HG02571 (cell line): ENCODE measurements around the gene TIAM2.
"Not testable (repeated sequence)": the region's sequence is repeated elsewhere in the genome, so short reads cannot be mapped to it uniquely, and the experiment has no call there.

ENCODE experiments used
- ATAC-seq: cut with Tn5 transposase; IDR thresholded peaks from one replicate; pipeline ENCODE4 v1.9.1; 2021; ENCODE audit warnings: mild to moderate bottlenecking, moderate library complexity; ENCODE audit not compliant: unreplicated experiment

Gene TIAM2

DNA sequence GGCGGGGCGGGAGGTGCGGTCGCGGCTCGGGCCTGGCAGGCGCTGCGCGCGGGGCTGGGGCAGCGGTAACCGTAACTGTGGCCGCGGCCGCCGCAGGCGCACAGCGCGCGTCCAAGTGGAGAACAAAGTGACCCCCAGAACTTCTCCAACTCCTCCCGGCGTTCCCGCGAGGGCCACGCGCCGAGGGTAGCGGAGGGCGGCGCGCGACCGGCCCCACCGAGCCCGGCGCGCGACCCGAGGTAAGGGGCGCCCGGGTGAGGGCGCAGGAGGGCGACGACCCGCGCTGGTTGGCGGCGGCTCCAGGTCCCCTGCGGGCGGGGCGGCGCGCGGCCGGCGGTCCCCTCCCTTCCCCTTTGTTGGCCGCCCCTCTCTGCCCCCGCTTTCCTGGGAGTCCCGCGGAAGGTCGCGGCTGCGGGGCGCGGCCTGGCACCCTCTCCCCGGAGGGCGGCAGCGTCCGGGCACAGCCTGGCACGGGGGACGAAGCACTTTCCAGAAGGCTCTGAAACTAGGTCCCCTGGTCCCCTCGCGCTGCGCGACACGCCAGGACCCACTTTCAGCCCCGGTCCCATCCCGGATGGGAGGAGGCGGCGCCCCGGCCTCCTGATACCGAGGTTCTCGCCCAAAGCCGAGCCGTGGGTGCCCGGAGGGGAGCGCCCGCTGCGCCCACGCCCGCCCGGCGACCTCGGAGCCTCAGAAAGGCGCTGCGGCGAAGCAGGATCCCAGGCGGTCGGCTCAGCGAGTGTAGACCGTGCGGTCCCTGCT, at the start of gene TIAM2:
Gene TIAM2, plus strand, starts transcription at position 62 of the 762 bp plus-strand sequence. CDS start 133,909 bp downstream, outside the sequence.
- ATAC-seq, result no peak

DNA sequence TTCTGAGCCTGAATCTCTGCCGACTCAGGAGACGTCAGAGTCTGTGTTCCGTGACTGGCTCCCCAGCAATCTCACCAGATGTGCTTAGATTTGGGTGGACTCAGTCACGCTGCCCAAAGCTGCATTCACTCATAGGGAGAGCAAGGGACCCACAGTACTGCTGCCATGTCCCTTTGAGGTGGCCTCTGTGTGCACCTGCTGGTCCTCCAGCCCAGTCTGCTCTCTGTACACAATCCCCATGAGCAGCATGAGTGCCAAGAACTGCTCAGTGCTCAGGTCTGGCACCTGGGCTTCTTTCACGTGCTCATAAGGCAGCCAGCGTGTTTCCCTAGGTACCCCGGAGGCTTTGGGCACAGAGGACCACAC, 44.2 kb upstream of the TIAM2 start:
- no peak for ATAC-seq

DNA sequence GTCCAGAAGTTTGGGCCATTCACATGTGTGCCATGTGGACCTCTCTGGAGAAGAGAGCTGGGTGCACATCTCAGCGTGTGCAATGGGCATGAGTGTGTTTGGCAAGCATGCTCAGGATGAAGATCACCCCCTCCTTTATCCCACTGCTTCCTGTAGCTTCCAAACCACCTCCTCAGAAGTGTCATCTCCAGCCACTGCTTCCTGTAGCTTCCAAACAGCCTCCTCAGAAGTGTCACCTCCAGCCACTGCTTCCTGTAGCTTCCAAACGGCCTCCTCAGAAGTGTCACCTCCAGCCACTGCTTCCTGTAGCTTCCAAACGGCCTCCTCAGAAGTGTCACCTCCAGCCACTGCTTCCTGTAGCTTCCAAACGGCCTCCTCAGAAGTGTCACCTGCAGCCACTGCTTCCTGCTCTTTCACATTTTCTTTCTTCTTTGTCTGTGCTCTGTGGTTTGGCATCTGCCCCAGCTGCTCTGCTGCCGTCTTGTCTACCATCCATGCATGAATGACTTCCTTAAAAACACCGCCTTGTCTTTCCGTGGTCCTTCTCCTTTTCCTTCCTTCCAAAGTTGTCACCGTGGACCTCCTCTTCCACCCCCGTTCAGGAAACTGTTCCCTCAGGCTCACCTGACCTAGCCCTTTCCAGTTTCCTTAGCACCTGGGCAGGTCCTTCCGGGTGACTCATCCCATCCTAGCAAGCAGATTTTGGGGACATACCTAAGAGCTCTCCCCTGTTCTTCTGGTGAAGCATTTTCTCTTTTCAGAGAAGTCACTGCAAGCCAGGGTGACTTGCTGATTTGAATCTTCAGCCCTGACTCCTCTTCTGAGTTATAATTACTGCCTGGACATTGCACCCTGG, 43.5 kb upstream of the TIAM2 start:
- ATAC-seq, result no peak

DNA sequence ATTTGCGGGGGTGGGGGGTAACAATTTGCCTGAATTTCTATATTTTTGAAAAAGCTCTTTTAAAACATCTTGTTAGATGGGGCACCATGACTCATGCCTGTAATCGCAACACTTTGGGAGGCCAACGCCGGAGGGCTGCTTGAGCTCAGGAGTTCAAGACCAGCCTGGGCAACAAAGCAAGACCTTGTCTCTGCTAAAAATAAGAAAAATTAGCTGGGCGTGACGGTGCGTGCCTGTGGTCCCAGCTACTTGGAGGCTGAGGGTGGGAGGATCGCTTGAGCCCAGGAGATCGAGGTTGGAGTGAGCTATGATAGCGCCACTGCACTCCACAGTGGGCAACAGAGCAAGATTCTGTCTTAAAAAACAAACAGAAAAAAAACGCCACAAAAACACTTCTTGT, 41.5 kb upstream of the TIAM2 start:
- no peak for ATAC-seq

DNA sequence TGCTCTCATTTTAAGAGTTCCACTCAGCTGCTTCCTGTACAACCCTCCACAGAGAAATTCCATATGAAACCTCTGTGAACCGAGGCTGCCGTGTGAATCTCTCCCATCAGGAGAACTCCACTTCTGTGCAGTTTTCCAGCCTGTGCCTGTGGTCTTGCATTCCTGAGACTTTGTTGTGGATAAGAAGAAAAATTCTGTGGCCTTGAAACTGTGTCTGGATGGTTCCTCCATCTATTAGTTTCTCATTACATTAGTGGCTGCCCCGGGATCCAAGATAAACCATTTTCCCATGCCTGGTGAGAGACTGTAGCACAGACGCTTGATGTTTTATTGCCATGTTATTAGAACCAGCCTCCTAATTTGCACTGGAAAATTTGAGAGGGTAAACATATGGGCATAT, 40.8 kb upstream of the TIAM2 start:
- ATAC-seq, result no peak

DNA sequence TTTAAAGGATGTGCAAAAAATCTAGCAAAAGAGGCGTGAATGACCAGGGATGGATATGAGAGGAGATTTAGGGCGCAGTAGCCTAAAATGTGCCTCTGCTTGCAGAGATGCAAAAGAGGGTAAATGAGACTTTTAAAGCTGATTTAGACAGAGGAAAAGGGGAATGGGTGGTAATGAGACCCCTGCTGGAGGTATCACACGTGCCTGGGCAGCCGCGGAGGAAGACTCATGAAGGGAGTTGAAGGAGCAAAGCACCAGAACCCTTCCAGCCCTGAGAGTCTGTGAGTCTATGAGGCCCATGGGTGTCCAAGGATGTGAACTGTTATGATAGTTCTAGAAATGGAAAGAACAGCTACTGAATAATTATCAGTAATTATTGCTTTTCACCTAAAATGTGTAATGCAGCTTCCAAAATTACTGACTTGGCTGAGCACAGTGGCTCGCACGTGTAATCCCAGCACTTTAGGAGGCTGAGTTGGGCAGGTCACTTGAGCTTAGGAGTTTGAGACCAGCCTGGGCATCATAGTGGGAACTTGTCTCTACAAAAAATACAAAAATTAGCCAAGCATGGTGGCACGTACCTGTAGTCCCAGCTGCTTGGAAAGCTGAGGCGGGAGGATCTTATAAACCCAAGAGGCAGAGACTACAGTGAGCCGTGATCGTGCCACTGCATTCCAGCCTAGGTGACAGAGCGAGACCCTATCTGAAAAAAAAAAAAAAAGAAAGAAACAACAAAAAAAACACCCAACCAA, 38.2 kb upstream of the TIAM2 start:
- no peak for ATAC-seq

GRCh38 chr6:154958469-154958868, 36.6 kb upstream of the TIAM2 start:
- no peak for ATAC-seq

DNA sequence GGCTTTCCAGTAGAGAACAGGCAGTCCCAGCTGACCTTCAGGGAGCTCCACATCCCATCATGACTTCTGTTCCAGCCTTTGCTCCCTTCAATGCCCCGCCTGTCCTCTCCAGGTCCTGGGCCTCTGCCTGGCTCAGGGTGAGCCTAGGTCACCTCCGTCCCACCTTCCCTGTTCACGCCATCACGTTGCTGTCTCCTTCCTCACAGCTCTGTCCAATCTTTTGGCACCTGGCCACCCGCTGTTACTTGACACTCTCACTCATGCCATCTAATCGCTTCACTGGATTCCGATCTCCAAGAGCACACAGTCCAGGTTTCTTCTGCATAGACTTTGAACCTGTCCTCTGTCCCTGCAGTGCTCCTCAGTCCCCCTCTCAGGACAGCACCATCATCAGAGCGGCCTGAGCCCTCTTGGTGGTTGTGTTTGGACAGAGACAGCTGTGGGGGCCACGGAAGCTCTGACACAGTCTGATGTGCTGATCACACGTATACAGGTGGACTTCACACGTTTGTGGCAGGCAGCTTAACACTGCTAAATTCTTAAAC, 34.7 kb upstream of the TIAM2 start:
- no peak for ATAC-seq

- ATAC-seq, result no peak
These were observed 34.1 kb upstream of the TIAM2 start for GRCh38 chr6:154960854-154961530.

GRCh38 chr6:154962753-154963152, 32.4 kb upstream of the TIAM2 start:
- no peak for ATAC-seq

- ATAC-seq, result not testable (repeated sequence)
These were observed 28.9 kb upstream of the TIAM2 start for GRCh38 chr6:154966065-154966770.

- ATAC-seq, result no peak
These were observed 25.3 kb upstream of the TIAM2 start for GRCh38 chr6:154969796-154970195.

GRCh38 chr6:154974485-154975149, 20.5 kb upstream of the TIAM2 start:
- no peak for ATAC-seq

DNA sequence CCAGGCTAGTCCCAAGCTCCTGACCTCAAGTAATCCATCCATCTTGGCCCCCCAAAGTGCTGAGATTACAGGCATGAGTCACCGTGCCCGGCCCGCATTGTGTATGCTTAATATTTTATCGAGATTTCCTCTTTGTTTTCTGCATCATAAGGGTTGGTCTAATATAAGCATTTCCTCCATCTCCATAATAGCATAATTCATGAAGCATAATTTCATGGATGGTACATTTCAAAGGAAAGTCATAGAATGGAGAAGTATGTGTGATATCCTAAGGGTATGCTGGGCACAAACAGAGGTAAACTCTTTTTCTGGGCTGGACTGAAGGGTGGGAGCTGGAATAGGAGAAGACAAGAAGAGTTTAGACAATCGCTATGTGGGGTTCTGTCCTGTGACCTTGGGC, 17.5 kb upstream of the TIAM2 start:
- ATAC-seq, result no peak

- no peak for ATAC-seq
These were observed 14.6 kb upstream of the TIAM2 start for GRCh38 chr6:154980273-154981078.

GRCh38 chr6:154981079-154981870, 13.8 kb upstream of the TIAM2 start:
- ATAC-seq, result peak; percentile 72

DNA sequence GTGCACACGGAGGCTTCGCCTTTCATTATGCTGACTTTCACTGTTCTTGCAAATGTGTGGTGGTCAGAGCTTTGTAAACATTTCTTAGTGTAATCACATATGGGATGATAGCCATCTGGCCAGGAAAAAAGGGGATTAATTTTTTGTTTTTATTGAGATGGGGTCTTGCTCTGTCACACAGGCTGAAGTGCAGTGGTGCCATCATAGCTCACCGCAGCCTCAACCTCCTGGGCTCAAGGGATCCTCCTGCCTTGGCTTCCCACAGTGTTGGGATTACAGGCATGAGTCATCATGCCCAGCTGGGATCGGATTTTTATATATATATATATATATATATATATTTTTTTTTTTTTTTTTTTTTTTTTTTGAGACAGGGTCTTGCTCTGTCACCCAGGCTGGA, 11.0 kb upstream of the TIAM2 start:
- ATAC-seq, result no peak

- no peak for ATAC-seq
These were observed 8.3 kb upstream of the TIAM2 start for GRCh38 chr6:154986787-154987235.
